ENCODE measurements around the gene BCAR1. TPM values are rescaled to one million over a fixed set of nuclear protein-coding genes. Genes with fewer than 3 reads are reported as not detected.

Gene BCAR1
- total RNA-seq, 1 experiment from 2014 or later, result 95.6 TPM

- Mint-ChIP-seq H3K9me3 (peaks cover 7% of the 10 kb centered on the region), H3K4me3 (no peak overlapping the region), H3K4me1 (no peaks in the 10 kb centered on the region), H3K27ac (no peak overlapping the region), H3K36me3 (no peaks in the 10 kb centered on the region), H3K27me3 (ENCODE audit: low read depth) (no peaks in the 10 kb centered on the region; the same call in 1 of the 2 replicates)
- ATAC-seq, result no peak
- no peak for DNase-seq (ENCODE audit: low spot score)
- TF ChIP-seq SMAD4 (CRISPR knock-in tag; IDR thresholded peaks at IDR 0.05) (no peak), IRF2 (CRISPR knock-in tag; IDR thresholded peaks at IDR 0.05; ENCODE audit: borderline replicate concordance, low read depth) (no peak), ZNF232 (CRISPR knock-in tag; IDR thresholded peaks at IDR 0.05) (no peak), ZBTB21 (CRISPR knock-in tag; IDR thresholded peaks at IDR 0.05; ENCODE audit: borderline replicate concordance) (no peak), ATF2 (CRISPR knock-in tag; IDR thresholded peaks at IDR 0.05; ENCODE audit: borderline replicate concordance, low read depth) (no peak), FOXJ3 (CRISPR knock-in tag; IDR thresholded peaks at IDR 0.05; ENCODE audit: borderline replicate concordance) (no peak), ZNF317 (CRISPR knock-in tag; IDR thresholded peaks at IDR 0.05; ENCODE audit: borderline replicate concordance, low read depth) (no peak), MAX (CRISPR knock-in tag; IDR thresholded peaks at IDR 0.05) (no peak), ELF4 (CRISPR knock-in tag; IDR thresholded peaks at IDR 0.05; ENCODE audit: low read depth) (no peak), SOX15 (CRISPR knock-in tag; IDR thresholded peaks at IDR 0.05) (no peak), KAT7 (CRISPR knock-in tag; IDR thresholded peaks at IDR 0.05; ENCODE audit: borderline replicate concordance) (no peak), MXD4 (CRISPR knock-in tag; IDR thresholded peaks at IDR 0.05; ENCODE audit: borderline replicate concordance) (no peak), CREM (CRISPR knock-in tag; IDR thresholded peaks at IDR 0.05) (no peak), ZNF532 (CRISPR knock-in tag; IDR thresholded peaks at IDR 0.05; ENCODE audit: borderline replicate concordance) (no peak), GRHL2 (CRISPR knock-in tag; IDR thresholded peaks at IDR 0.05; ENCODE audit: insufficient replicate concordance, severe bottlenecking) (no peak), ZNF121 (CRISPR knock-in tag; IDR thresholded peaks at IDR 0.05) (no peak)
- TF ChIP-seq, protein P1, sequence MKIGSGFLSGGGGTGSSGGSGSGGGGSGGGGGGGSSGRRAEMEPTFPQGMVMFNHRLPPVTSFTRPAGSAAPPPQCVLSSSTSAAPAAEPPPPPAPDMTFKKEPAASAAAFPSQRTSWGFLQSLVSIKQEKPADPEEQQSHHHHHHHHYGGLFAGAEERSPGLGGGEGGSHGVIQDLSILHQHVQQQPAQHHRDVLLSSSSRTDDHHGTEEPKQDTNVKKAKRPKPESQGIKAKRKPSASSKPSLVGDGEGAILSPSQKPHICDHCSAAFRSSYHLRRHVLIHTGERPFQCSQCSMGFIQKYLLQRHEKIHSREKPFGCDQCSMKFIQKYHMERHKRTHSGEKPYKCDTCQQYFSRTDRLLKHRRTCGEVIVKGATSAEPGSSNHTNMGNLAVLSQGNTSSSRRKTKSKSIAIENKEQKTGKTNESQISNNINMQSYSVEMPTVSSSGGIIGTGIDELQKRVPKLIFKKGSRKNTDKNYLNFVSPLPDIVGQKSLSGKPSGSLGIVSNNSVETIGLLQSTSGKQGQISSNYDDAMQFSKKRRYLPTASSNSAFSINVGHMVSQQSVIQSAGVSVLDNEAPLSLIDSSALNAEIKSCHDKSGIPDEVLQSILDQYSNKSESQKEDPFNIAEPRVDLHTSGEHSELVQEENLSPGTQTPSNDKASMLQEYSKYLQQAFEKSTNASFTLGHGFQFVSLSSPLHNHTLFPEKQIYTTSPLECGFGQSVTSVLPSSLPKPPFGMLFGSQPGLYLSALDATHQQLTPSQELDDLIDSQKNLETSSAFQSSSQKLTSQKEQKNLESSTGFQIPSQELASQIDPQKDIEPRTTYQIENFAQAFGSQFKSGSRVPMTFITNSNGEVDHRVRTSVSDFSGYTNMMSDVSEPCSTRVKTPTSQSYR (CRISPR knock-in tag; IDR thresholded peaks at IDR 0.05), result no peak
- TF ChIP-seq, protein P2, sequence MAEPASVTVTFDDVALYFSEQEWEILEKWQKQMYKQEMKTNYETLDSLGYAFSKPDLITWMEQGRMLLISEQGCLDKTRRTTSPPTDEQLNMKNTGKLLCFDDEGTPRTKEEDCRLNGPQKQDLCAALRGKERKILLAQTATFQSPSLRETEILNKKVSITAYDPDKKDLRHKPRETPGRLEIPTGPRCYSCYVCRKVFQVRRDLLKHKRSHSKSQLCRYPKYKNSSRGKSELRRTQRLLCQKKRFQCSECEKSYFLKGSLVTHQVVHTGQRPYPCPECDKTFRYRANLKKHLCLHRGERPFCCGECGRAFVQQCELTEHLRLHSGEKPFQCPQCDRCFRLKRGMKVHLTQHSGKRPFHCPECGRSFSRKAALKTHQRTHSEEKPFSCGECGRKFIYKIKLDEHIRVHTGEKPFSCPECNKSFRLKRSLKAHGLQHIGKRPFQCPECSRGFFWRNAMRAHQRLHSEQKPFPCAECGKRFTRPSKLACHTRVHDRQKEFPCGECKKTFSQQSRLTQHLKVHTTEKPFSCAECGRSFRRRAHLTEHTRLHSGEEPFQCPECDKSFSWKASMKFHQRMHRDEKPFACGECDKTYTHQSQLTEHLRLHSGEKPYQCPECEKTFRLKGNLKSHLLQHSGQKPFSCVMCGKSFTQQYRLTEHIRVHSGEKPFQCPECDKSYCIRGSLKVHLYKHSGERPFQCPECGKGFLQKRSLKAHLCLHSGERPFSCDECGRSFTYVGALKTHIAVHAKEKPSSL (CRISPR knock-in tag; conservative IDR thresholded peaks at IDR 0.05), result no peak
- TF ChIP-seq, protein P3, sequence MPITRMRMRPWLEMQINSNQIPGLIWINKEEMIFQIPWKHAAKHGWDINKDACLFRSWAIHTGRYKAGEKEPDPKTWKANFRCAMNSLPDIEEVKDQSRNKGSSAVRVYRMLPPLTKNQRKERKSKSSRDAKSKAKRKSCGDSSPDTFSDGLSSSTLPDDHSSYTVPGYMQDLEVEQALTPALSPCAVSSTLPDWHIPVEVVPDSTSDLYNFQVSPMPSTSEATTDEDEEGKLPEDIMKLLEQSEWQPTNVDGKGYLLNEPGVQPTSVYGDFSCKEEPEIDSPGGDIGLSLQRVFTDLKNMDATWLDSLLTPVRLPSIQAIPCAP (CRISPR knock-in tag; IDR thresholded peaks at IDR 0.05), result no peak
- TF ChIP-seq, protein P4, sequence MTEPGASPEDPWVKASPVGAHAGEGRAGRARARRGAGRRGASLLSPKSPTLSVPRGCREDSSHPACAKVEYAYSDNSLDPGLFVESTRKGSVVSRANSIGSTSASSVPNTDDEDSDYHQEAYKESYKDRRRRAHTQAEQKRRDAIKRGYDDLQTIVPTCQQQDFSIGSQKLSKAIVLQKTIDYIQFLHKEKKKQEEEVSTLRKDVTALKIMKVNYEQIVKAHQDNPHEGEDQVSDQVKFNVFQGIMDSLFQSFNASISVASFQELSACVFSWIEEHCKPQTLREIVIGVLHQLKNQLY (CRISPR knock-in tag; IDR thresholded peaks at IDR 0.05), result no peak
- ChIA-PET CTCF (interaction anchor here (1.0 to 2.2 kb wide), 3 partner anchors 9 to 328 kb away, joined by 3 to 6 read pairs (median 4); no protein-coding TSS in a partner anchor), POLR2A (no interaction called here)
These were observed 62.5 kb downstream of the BCAR1 start for GRCh38 chr16:75188832-75189477.

All from WTC11 (cell line).